Skeletal muscle satellite cell (primary cell): Measurements from ENCODE around the gene SPIC. TPM values are rescaled to one million over a fixed set of nuclear protein-coding genes. Genes with fewer than 3 reads are reported as not detected.

Experiments
- H3K27me3 ChIP-seq: 2 replicates; pipeline ENCODE4 v1.7.0; 2013; ENCODE audit warnings: low read length; ENCODE audit not compliant: control insufficient read depth, insufficient read depth
- H3K36me3 ChIP-seq: 2 replicates; pipeline ENCODE4 v1.7.0; 2013; ENCODE audit warnings: mild to moderate bottlenecking, control low read depth, low read length; ENCODE audit not compliant: insufficient read depth
- H3K4me1 ChIP-seq: 2 replicates; pipeline ENCODE4 v1.7.0; 2013; ENCODE audit warnings: low read length; ENCODE audit not compliant: control insufficient read depth, insufficient read depth
- H3K4me2 ChIP-seq: 2 replicates; pipeline ENCODE4 v1.7.0; 2013; ENCODE audit warnings: mild to moderate bottlenecking, low read length
- H3K4me3 ChIP-seq: 2 replicates; pipeline ENCODE4 v1.7.0; 2013; ENCODE audit warnings: low read length
- H3K9ac ChIP-seq: 2 replicates; pipeline ENCODE4 v1.7.0; 2013; ENCODE audit warnings: mild to moderate bottlenecking, low read depth, low read length, moderate library complexity
- H3K9me3 ChIP-seq: replicated peaks from 2 replicates; pipeline ENCODE4 v1.7.0; 2013; ENCODE audit warnings: mild to moderate bottlenecking, control low read depth, low read length
- small RNA-seq: library from RNA; depleted of rRNA; stranded (forward); fragments of <200 nt; gene quantifications from one replicate; pipeline ENCODE3, GENCODE V24; 2012

SPIC gene

DNA sequence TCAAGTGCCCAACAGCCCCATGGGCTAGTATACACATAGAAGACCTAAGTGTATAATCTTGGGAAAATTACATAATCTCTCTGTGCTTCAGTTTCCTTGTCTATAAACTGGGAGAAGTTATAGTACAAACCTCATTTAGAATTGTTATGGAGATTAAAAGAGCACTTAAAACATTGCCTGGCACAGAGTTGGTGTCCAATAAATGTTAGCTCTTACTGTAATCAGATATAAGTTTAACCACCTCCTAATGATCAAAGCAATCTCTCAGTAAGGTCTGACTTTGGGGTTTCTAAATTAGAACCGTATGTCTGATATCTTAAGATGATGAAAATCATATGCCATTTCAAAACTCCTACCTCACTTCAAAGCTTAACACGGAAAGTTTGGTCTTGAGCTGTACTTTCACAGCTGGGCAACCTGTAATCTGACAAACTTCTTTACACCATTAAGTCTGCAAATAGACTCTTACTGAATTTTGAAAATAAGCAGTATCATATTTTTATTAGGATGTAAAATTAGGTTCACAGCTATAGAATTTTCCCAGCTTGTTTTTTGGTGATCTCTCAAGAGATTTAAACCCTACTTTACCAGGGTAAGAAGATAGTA lies 61.0 kb downstream of the SPIC start:
- Histone ChIP-seq H3K9ac (no peak overlapping the region), H3K4me3 (no peak overlapping the region), H3K4me1 (no peaks in the 10 kb centered on the region), H3K27me3 (no peaks in the 10 kb centered on the region), H3K36me3 (no peaks in the 10 kb centered on the region), H3K4me2 (no peak overlapping the region), H3K9me3 (no peaks in the 10 kb centered on the region)

Small RNA genes lying within 50 kb of the gene (small RNA-seq; reads per million reads assigned to genes)
- gene RF00019 (not detected), gene RNA5SP367 (not detected), gene RNU5E-5P (not detected)
